ENCODE results near the gene HPSE2. TPM values are rescaled to one million over a fixed set of nuclear protein-coding genes. Genes with fewer than 3 reads are reported as not detected.

HPSE2 gene
- total and polyA plus RNA-seq, 4 donors: 0.05 TPM; not detected in 3

DNA sequence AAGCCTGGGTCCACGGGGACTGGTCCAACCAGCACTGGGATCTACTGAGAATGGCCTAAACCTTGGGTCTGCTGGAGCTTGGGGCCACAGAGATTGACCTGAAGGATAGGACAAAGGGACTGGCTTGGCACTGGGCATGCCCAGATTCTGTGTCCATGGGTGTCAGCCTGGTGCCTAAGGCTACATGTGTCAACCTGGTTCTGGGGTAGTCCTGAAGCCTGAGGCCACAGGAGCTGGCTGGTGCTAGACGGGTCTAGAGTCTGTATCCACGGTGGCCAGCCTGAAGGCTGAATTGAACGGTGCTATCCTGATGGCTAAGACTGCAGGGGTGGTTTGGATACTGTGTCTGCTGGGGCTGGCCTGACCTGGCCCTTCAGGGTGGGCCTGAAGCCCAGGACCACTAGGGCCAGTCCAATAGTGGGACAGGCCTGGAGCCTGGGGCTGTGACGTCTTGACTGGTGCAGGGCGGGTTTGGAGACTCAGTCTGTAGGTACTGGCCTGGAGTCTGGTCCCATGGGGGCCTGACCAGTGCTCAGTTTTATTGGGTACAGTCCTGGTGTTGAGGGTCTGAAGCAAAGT lies 636.5 kb downstream of the HPSE2 start:
- Histone ChIP-seq H3K27me3 (ENCODE audit: control insufficient read depth in 4 of 4, insufficient read depth in 4 of 4, low read length in 3 of 4) (no peaks in the 10 kb centered on the region), H3K4me3 (ENCODE audit: low read depth in 1 of 3, low read length in 3 of 3) (no peak overlapping the region), H3K36me3 (ENCODE audit: control insufficient read depth in 4 of 4, insufficient read depth in 3 of 4, low read depth in 1 of 4, low read length in 3 of 4) (no peaks in the 10 kb centered on the region), H3K4me1 (ENCODE audit: control insufficient read depth in 4 of 4, insufficient read depth in 4 of 4, low read length in 3 of 4) (no peaks in the 10 kb centered on the region), H3K9ac (ENCODE audit: low read depth in 1 of 2, low read length in 2 of 2) (no peak overlapping the region), H3K27ac (ENCODE audit: low read depth in 1 of 2, low read length in 2 of 2) (no peak overlapping the region), H3K9me3 (ENCODE audit: control insufficient read depth in 4 of 4, low read length in 3 of 4) (peaks cover 0 to 2% (median 0%) of the 10 kb centered on the region in 4 donors)
- TF ChIP-seq, protein P1, sequence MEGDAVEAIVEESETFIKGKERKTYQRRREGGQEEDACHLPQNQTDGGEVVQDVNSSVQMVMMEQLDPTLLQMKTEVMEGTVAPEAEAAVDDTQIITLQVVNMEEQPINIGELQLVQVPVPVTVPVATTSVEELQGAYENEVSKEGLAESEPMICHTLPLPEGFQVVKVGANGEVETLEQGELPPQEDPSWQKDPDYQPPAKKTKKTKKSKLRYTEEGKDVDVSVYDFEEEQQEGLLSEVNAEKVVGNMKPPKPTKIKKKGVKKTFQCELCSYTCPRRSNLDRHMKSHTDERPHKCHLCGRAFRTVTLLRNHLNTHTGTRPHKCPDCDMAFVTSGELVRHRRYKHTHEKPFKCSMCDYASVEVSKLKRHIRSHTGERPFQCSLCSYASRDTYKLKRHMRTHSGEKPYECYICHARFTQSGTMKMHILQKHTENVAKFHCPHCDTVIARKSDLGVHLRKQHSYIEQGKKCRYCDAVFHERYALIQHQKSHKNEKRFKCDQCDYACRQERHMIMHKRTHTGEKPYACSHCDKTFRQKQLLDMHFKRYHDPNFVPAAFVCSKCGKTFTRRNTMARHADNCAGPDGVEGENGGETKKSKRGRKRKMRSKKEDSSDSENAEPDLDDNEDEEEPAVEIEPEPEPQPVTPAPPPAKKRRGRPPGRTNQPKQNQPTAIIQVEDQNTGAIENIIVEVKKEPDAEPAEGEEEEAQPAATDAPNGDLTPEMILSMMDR (IDR thresholded peaks at IDR 0.05; ENCODE audit: low read depth, low read length, missing input control): no peak
- TF ChIP-seq YY1 (IDR thresholded peaks at IDR 0.05): no peak
- TF ChIP-seq EGR1 (IDR thresholded peaks at IDR 0.05; ENCODE audit: low read depth in 2 of 2): no peak
- no peak for TF ChIP-seq GABPA (IDR thresholded peaks at IDR 0.05 in 1 of 2, conservative IDR thresholded peaks at IDR 0.05 in 1 of 2)
- TF ChIP-seq, protein P2, sequence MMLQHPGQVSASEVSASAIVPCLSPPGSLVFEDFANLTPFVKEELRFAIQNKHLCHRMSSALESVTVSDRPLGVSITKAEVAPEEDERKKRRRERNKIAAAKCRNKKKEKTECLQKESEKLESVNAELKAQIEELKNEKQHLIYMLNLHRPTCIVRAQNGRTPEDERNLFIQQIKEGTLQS (IDR thresholded peaks at IDR 0.05): no peak
- no peak for TF ChIP-seq RAD21 (IDR thresholded peaks at IDR 0.05)
- no peak for TF ChIP-seq RXRA (IDR thresholded peaks at IDR 0.05)
- TF ChIP-seq, protein P3, sequence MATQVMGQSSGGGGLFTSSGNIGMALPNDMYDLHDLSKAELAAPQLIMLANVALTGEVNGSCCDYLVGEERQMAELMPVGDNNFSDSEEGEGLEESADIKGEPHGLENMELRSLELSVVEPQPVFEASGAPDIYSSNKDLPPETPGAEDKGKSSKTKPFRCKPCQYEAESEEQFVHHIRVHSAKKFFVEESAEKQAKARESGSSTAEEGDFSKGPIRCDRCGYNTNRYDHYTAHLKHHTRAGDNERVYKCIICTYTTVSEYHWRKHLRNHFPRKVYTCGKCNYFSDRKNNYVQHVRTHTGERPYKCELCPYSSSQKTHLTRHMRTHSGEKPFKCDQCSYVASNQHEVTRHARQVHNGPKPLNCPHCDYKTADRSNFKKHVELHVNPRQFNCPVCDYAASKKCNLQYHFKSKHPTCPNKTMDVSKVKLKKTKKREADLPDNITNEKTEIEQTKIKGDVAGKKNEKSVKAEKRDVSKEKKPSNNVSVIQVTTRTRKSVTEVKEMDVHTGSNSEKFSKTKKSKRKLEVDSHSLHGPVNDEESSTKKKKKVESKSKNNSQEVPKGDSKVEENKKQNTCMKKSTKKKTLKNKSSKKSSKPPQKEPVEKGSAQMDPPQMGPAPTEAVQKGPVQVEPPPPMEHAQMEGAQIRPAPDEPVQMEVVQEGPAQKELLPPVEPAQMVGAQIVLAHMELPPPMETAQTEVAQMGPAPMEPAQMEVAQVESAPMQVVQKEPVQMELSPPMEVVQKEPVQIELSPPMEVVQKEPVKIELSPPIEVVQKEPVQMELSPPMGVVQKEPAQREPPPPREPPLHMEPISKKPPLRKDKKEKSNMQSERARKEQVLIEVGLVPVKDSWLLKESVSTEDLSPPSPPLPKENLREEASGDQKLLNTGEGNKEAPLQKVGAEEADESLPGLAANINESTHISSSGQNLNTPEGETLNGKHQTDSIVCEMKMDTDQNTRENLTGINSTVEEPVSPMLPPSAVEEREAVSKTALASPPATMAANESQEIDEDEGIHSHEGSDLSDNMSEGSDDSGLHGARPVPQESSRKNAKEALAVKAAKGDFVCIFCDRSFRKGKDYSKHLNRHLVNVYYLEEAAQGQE (IDR thresholded peaks at IDR 0.05): no peak
- no peak for TF ChIP-seq SP1 (IDR thresholded peaks at IDR 0.05)
- no peak for TF ChIP-seq TAF1 (conservative IDR thresholded peaks at IDR 0.05)
- TF ChIP-seq, protein P4, sequence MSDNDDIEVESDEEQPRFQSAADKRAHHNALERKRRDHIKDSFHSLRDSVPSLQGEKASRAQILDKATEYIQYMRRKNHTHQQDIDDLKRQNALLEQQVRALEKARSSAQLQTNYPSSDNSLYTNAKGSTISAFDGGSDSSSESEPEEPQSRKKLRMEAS (IDR thresholded peaks at IDR 0.05): no peak
- no peak for TF ChIP-seq HNF4G (IDR thresholded peaks at IDR 0.05)
- TF ChIP-seq FOXA1 (IDR thresholded peaks at IDR 0.05): no peak
- no peak for TF ChIP-seq NR2F2 (IDR thresholded peaks at IDR 0.05)
- WGBS: 90% methylated on average over 6 of the region's 6 CpGs
- no peak for DNase-seq (ENCODE audit: low spot score)

DNA sequence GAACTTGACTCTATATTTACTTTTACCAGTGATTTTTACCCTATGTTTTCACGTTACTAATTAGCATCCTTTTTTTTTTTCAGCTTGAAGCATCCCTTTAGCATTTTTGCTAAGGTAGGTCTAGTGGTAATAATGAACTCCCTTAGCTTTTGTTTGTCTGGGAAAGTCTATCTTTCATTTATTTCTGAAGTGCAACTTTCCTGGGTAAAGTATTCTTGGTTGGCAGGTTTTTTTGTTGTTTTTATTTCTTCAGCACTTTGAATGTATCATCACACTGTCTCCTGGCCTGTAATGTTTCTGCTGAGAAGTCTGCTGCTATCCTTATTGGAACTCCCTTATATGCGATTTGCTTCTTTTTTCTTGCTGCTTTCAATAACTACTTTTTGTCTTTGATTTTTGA lies 639.2 kb downstream of the HPSE2 start:
- Histone ChIP-seq H3K9me3 (ENCODE audit: control insufficient read depth in 4 of 4, low read length in 3 of 4) (peaks cover 0 to 2% (median 0%) of the 10 kb centered on the region in 4 donors), H3K27me3 (ENCODE audit: control insufficient read depth in 4 of 4, insufficient read depth in 4 of 4, low read length in 3 of 4) (no peaks in the 10 kb centered on the region), H3K36me3 (ENCODE audit: control insufficient read depth in 4 of 4, insufficient read depth in 3 of 4, low read depth in 1 of 4, low read length in 3 of 4) (no peaks in the 10 kb centered on the region), H3K4me1 (ENCODE audit: control insufficient read depth in 4 of 4, insufficient read depth in 4 of 4, low read length in 3 of 4) (no peaks in the 10 kb centered on the region), H3K9ac (ENCODE audit: low read depth in 1 of 2, low read length in 2 of 2) (no peak overlapping the region), H3K27ac (ENCODE audit: low read depth in 1 of 2, low read length in 2 of 2) (no peak overlapping the region), H3K4me3 (ENCODE audit: low read depth in 1 of 3, low read length in 3 of 3) (no peak overlapping the region)
- DNase-seq (ENCODE audit: low spot score): no peak
- 89% methylated on average over 2 of the region's 2 CpGs for WGBS
- TF ChIP-seq NR2F2 (IDR thresholded peaks at IDR 0.05) (no peak), FOXA2 (IDR thresholded peaks at IDR 0.05) (no peak), GABPA (IDR thresholded peaks at IDR 0.05 in 1 of 2, conservative IDR thresholded peaks at IDR 0.05 in 1 of 2) (no peak), EGR1 (IDR thresholded peaks at IDR 0.05; ENCODE audit: low read depth in 2 of 2) (no peak), HNF4G (IDR thresholded peaks at IDR 0.05) (no peak), FOXA1 (IDR thresholded peaks at IDR 0.05) (no peak), RAD21 (IDR thresholded peaks at IDR 0.05) (no peak), TAF1 (conservative IDR thresholded peaks at IDR 0.05) (no peak), YY1 (IDR thresholded peaks at IDR 0.05) (no peak), SP1 (IDR thresholded peaks at IDR 0.05) (no peak)
- TF ChIP-seq, protein P3 (IDR thresholded peaks at IDR 0.05): no peak
- TF ChIP-seq, protein P4 (IDR thresholded peaks at IDR 0.05): no peak
- TF ChIP-seq, protein P2 (IDR thresholded peaks at IDR 0.05): no peak
- TF ChIP-seq, protein P1 (IDR thresholded peaks at IDR 0.05; ENCODE audit: low read depth, low read length, missing input control): no peak
